ENCODE measurements around the gene OPCML. TPM values are rescaled to one million over a fixed set of nuclear protein-coding genes. Genes with fewer than 3 reads are reported as not detected.

The OPCML gene
- total RNA-seq, 2 experiments from 2014 or later = not detected

GRCh38 chr11:132864811-132865576, 667.3 kb downstream of the OPCML start:
- no peak for DNase-seq
- no peaks in the 10 kb centered on the region for H3K27me3 Mint-ChIP-seq
- POLR2A ChIA-PET = no interaction called here
- CTCF ChIA-PET = no interaction called here
- H3K9me3 Mint-ChIP-seq = peaks cover 3% of the 10 kb centered on the region
- no peaks in the 10 kb centered on the region for H3K36me3 Mint-ChIP-seq (ENCODE audit: low read depth)
- H3K4me3 Mint-ChIP-seq = no peak overlapping the region
- no peaks in the 10 kb centered on the region for H3K4me1 Mint-ChIP-seq
- no peak overlapping the region for H3K27ac Mint-ChIP-seq

- ChIA-PET CTCF (no interaction called here), POLR2A (no interaction called here)
- Mint-ChIP-seq H3K27me3 (no peaks in the 10 kb centered on the region), H3K36me3 (ENCODE audit: low read depth) (no peaks in the 10 kb centered on the region), H3K4me1 (no peaks in the 10 kb centered on the region), H3K27ac (no peak overlapping the region), H3K9me3 (peaks cover 3% of the 10 kb centered on the region), H3K4me3 (no peak overlapping the region)
- no peak for DNase-seq
Observed at GRCh38 chr11:132862933-132863332, 669.4 kb downstream of the OPCML start.

- H3K36me3 Mint-ChIP-seq (ENCODE audit: low read depth) = no peaks in the 10 kb centered on the region
- peaks cover 3% of the 10 kb centered on the region for H3K9me3 Mint-ChIP-seq
- H3K4me3 Mint-ChIP-seq = no peak overlapping the region
- H3K4me1 Mint-ChIP-seq = no peaks in the 10 kb centered on the region
- POLR2A ChIA-PET = no interaction called here
- CTCF ChIA-PET = no interaction called here
- H3K27me3 Mint-ChIP-seq = no peaks in the 10 kb centered on the region
- DNase-seq = no peak
- no peak overlapping the region for H3K27ac Mint-ChIP-seq
Observed at GRCh38 chr11:132862137-132862536, 670.2 kb downstream of the OPCML start.

GRCh38 chr11:132859306-132859705, 673.0 kb downstream of the OPCML start:
- POLR2A ChIA-PET = no interaction called here
- CTCF ChIA-PET = no interaction called here
- Mint-ChIP-seq H3K36me3 (ENCODE audit: low read depth) (no peaks in the 10 kb centered on the region), H3K27ac (no peak overlapping the region), H3K4me3 (no peak overlapping the region), H3K9me3 (peaks cover 2% of the 10 kb centered on the region), H3K4me1 (no peaks in the 10 kb centered on the region), H3K27me3 (no peaks in the 10 kb centered on the region)
- no peak for DNase-seq

- DNase-seq = no peak
- Mint-ChIP-seq H3K4me1 (no peaks in the 10 kb centered on the region), H3K27me3 (no peaks in the 10 kb centered on the region), H3K9me3 (no peaks in the 10 kb centered on the region), H3K4me3 (no peak overlapping the region), H3K36me3 (ENCODE audit: low read depth) (no peaks in the 10 kb centered on the region), H3K27ac (no peak overlapping the region)
- CTCF ChIA-PET = no interaction called here
- POLR2A ChIA-PET = no interaction called here
Observed at GRCh38 chr11:132858223-132858622, 674.1 kb downstream of the OPCML start.

GRCh38 chr11:132856032-132856431, 676.3 kb downstream of the OPCML start:
- CTCF ChIA-PET = no interaction called here

GRCh38 chr11:132855516-132855915, 676.8 kb downstream of the OPCML start:
- DNase-seq = no peak
- Mint-ChIP-seq H3K4me3 (no peak overlapping the region), H3K27me3 (no peaks in the 10 kb centered on the region), H3K36me3 (ENCODE audit: low read depth) (no peaks in the 10 kb centered on the region), H3K27ac (no peak overlapping the region), H3K4me1 (no peaks in the 10 kb centered on the region), H3K9me3 (no peaks in the 10 kb centered on the region)
- ChIA-PET POLR2A (no interaction called here), CTCF (no interaction called here)

More at GRCh38 chr11:132856032-132856431, 676.3 kb downstream of the OPCML start:
- H3K27ac Mint-ChIP-seq = no peak overlapping the region
- H3K27me3 Mint-ChIP-seq = no peaks in the 10 kb centered on the region
- H3K4me3 Mint-ChIP-seq = no peak overlapping the region
- H3K9me3 Mint-ChIP-seq = no peaks in the 10 kb centered on the region
- no peak for DNase-seq
- no peaks in the 10 kb centered on the region for H3K4me1 Mint-ChIP-seq
- no peaks in the 10 kb centered on the region for H3K36me3 Mint-ChIP-seq (ENCODE audit: low read depth)
- POLR2A ChIA-PET = no interaction called here

- Mint-ChIP-seq H3K9me3 (no peaks in the 10 kb centered on the region), H3K4me1 (no peaks in the 10 kb centered on the region), H3K36me3 (ENCODE audit: low read depth) (no peaks in the 10 kb centered on the region), H3K4me3 (no peak overlapping the region), H3K27ac (no peak overlapping the region), H3K27me3 (no peaks in the 10 kb centered on the region)
- DNase-seq = no peak
- CTCF ChIA-PET = no interaction called here
- POLR2A ChIA-PET = no interaction called here
Observed at GRCh38 chr11:132853886-132854285, 678.4 kb downstream of the OPCML start.

- CTCF ChIA-PET = no interaction called here
- H3K4me1 Mint-ChIP-seq = no peaks in the 10 kb centered on the region
Observed at GRCh38 chr11:132852361-132852760, 679.9 kb downstream of the OPCML start.

GRCh38 chr11:132851247-132851646, 681.1 kb downstream of the OPCML start:
- ChIA-PET CTCF (interaction anchor here (1.9 kb wide), 1 partner anchor 90 kb away, joined by 4 read pairs; no protein-coding TSS in a partner anchor), POLR2A (no interaction called here)
- Mint-ChIP-seq H3K9me3 (peaks cover 2% of the 10 kb centered on the region), H3K4me3 (no peak overlapping the region), H3K27me3 (no peaks in the 10 kb centered on the region), H3K36me3 (ENCODE audit: low read depth) (no peaks in the 10 kb centered on the region), H3K27ac (no peak overlapping the region), H3K4me1 (no peaks in the 10 kb centered on the region)
- no peak for DNase-seq

More at GRCh38 chr11:132852361-132852760, 679.9 kb downstream of the OPCML start:
- no peaks in the 10 kb centered on the region for H3K27me3 Mint-ChIP-seq
- H3K9me3 Mint-ChIP-seq = peaks cover 2% of the 10 kb centered on the region
- no peak for DNase-seq
- no peak overlapping the region for H3K4me3 Mint-ChIP-seq
- no peaks in the 10 kb centered on the region for H3K36me3 Mint-ChIP-seq (ENCODE audit: low read depth)
- no peak overlapping the region for H3K27ac Mint-ChIP-seq
- POLR2A ChIA-PET = no interaction called here

- Mint-ChIP-seq H3K36me3 (ENCODE audit: low read depth) (no peaks in the 10 kb centered on the region), H3K4me1 (no peaks in the 10 kb centered on the region), H3K27me3 (no peaks in the 10 kb centered on the region), H3K4me3 (no peak overlapping the region), H3K9me3 (peaks cover 2% of the 10 kb centered on the region), H3K27ac (no peak overlapping the region)
- POLR2A ChIA-PET = no interaction called here
- CTCF ChIA-PET = interaction anchor here (1.9 kb wide), 1 partner anchor 91 kb away, joined by 4 read pairs; no protein-coding TSS in a partner anchor
- no peak for DNase-seq
Observed at GRCh38 chr11:132850266-132850665, 682.0 kb downstream of the OPCML start.

GRCh38 chr11:132848336-132848735, 684.0 kb downstream of the OPCML start:
- H3K27ac Mint-ChIP-seq = no peak overlapping the region
- POLR2A ChIA-PET = no interaction called here
- no peaks in the 10 kb centered on the region for H3K27me3 Mint-ChIP-seq
- no peaks in the 10 kb centered on the region for H3K4me1 Mint-ChIP-seq
- no peak for DNase-seq
- CTCF ChIA-PET = no interaction called here
- H3K36me3 Mint-ChIP-seq (ENCODE audit: low read depth) = no peaks in the 10 kb centered on the region
- H3K9me3 Mint-ChIP-seq = peaks cover 2% of the 10 kb centered on the region
- H3K4me3 Mint-ChIP-seq = no peak overlapping the region

- peaks cover 2% of the 10 kb centered on the region for H3K9me3 Mint-ChIP-seq
- ChIA-PET POLR2A (no interaction called here), CTCF (no interaction called here)
- no peaks in the 10 kb centered on the region for H3K36me3 Mint-ChIP-seq (ENCODE audit: low read depth)
- no peak overlapping the region for H3K27ac Mint-ChIP-seq
- no peak overlapping the region for H3K4me3 Mint-ChIP-seq
- DNase-seq = no peak
- H3K27me3 Mint-ChIP-seq = no peaks in the 10 kb centered on the region
- H3K4me1 Mint-ChIP-seq = no peaks in the 10 kb centered on the region
Observed at GRCh38 chr11:132846075-132846474, 686.2 kb downstream of the OPCML start.

GRCh38 chr11:132844956-132845696, 687.2 kb downstream of the OPCML start:
- Mint-ChIP-seq H3K27me3 (no peaks in the 10 kb centered on the region), H3K27ac (no peak overlapping the region), H3K36me3 (ENCODE audit: low read depth) (no peaks in the 10 kb centered on the region), H3K4me1 (no peaks in the 10 kb centered on the region), H3K9me3 (peaks cover 2% of the 10 kb centered on the region), H3K4me3 (no peak overlapping the region)
- POLR2A ChIA-PET = no interaction called here
- CTCF ChIA-PET = no interaction called here
- DNase-seq = no peak

All from activated CD4-positive, alpha-beta memory T cell treated with anti-CD3 and anti-CD28 coated beads, Interleukin-2, amount 10 ng/mL, durations not matched to agents 7 days and 5 days (primary cell).